ENCODE results near the gene DVL1. TPM values are rescaled to one million over a fixed set of nuclear protein-coding genes. Genes with fewer than 3 reads are reported as not detected.
A peak's percentile ranks its signal among the peaks of the same experiment; 100 is the strongest.

The DVL1 gene
- total and polyA plus RNA-seq, 2 of the 13 experiments (the other 11 are each of a cell fraction or from before 2014, with no cell fraction given) = 30.8 to 60.4 TPM

DNA sequence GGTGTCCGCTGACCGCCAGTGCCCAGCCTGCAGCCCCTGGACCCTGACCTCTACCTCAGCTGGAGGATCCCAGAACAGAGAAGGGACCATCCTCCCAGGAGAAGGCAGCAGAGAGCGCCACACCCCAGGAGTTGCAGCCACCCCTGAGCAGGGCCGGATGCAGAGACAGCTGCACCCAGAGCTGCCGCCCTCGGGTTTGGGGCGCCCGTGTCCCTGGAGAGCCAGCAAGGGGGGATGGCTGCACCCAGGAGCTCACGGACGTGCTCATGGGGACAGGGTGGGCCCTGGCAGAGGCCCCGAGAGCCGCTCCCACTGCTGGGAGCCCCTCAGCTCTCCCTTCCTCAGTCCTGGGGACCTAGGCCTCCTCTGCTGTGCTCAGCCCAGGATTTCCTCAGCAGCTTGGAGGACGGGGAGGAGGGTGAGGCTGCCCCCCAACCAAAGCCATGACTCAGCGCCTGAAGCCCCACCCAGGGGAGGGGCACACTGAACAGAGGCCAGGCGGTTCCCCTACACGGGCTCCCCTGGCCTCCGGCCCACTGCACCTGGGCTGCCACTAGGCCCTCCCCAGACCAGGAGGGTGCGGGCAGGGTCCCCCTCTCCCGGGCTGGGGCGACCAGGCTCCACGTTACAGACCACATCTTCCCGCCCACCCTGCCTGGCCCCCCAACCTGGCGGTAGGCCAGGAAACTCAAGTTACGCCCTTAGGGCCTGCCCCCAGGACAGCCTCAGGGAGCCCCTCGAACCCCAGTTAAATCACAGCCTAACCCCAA, 43.7 kb downstream of the DVL1 start (continued):
- TF ChIP-seq ESRRA (CRISPR knock-in tag; IDR thresholded peaks at IDR 0.05; ENCODE audit: low read depth) (no peak), GZF1 (CRISPR knock-in tag; IDR thresholded peaks at IDR 0.05) (no peak), ZBTB40 (IDR thresholded peaks at IDR 0.05) (no peak), ZBTB40 (CRISPR knock-in tag; IDR thresholded peaks at IDR 0.05) (no peak), SMARCC2 (IDR thresholded peaks at IDR 0.05) (no peak), ZNF615 (CRISPR knock-in tag; IDR thresholded peaks at IDR 0.05; ENCODE audit: borderline replicate concordance) (no peak), KDM5B (CRISPR knock-in tag; IDR thresholded peaks at IDR 0.05; ENCODE audit: borderline replicate concordance) (0 out of 2 replicates have a peak, but pooled peaks have one; percentile 17), KAT7 (CRISPR knock-in tag; IDR thresholded peaks at IDR 0.05; ENCODE audit: borderline replicate concordance) (no peak), PHB2 (IDR thresholded peaks at IDR 0.05; ENCODE audit: partially characterized antibody) (no peak), ZNF331 (CRISPR knock-in tag; IDR thresholded peaks at IDR 0.05) (no peak), ZBTB7A (CRISPR knock-in tag; IDR thresholded peaks at IDR 0.05) (peak; percentile 17; the same call in 1 of the 2 replicates), TCF7 (IDR thresholded peaks at IDR 0.05; ENCODE audit: low read depth) (no peak), THAP8 (CRISPR knock-in tag; IDR thresholded peaks at IDR 0.05; ENCODE audit: borderline replicate concordance) (no peak)
- TF ChIP-seq, protein P1, sequence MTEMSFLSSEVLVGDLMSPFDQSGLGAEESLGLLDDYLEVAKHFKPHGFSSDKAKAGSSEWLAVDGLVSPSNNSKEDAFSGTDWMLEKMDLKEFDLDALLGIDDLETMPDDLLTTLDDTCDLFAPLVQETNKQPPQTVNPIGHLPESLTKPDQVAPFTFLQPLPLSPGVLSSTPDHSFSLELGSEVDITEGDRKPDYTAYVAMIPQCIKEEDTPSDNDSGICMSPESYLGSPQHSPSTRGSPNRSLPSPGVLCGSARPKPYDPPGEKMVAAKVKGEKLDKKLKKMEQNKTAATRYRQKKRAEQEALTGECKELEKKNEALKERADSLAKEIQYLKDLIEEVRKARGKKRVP (CRISPR knock-in tag; IDR thresholded peaks at IDR 0.05) = no peak
- TF ChIP-seq, protein P2, sequence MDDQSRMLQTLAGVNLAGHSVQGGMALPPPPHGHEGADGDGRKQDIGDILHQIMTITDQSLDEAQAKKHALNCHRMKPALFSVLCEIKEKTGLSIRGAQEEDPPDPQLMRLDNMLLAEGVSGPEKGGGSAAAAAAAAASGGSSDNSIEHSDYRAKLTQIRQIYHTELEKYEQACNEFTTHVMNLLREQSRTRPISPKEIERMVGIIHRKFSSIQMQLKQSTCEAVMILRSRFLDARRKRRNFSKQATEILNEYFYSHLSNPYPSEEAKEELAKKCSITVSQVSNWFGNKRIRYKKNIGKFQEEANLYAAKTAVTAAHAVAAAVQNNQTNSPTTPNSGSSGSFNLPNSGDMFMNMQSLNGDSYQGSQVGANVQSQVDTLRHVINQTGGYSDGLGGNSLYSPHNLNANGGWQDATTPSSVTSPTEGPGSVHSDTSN (CRISPR knock-in tag; IDR thresholded peaks at IDR 0.05; ENCODE audit: borderline replicate concordance) = no peak
- TF ChIP-seq, protein P3, sequence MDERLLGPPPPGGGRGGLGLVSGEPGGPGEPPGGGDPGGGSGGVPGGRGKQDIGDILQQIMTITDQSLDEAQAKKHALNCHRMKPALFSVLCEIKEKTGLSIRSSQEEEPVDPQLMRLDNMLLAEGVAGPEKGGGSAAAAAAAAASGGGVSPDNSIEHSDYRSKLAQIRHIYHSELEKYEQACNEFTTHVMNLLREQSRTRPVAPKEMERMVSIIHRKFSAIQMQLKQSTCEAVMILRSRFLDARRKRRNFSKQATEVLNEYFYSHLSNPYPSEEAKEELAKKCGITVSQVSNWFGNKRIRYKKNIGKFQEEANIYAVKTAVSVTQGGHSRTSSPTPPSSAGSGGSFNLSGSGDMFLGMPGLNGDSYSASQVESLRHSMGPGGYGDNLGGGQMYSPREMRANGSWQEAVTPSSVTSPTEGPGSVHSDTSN (CRISPR knock-in tag; IDR thresholded peaks at IDR 0.05) = no peak

Data from HepG2 (cell line).